ENCODE measurements around the gene UNC45B.
A peak's percentile ranks its signal among the peaks of the same experiment; 100 is the strongest.

UNC45B gene

DNA sequence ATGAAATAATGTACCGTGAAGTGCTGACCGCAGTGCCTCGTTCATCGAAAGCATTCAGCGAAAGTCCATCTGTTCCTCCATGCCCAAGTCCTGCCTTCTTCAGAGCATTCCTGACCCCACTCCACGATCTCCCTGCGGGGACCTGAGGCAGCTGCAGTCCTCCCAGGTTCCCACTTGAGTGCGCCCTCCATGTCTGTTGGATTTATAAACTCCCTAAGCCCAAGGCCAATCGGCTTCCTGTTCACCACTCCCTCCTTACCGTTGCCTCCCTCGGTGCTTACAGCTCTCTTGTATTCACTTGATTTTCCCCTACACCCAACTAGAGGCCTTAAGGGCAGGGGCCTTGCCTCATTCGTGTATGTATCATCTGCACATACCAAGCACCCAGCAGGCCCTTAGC, 30.8 kb upstream of the UNC45B start:
- H3K9ac ChIP-seq (ENCODE audit: low read length), result no peak overlapping the region
- H2AFZ ChIP-seq (ENCODE audit: low read depth, low read length, severe bottlenecking), result no peak overlapping the region
- H3K4me3 ChIP-seq (ENCODE audit: insufficient read depth, low read length, poor library complexity, severe bottlenecking), result no peak overlapping the region
- no peaks in the 10 kb centered on the region for H4K20me1 ChIP-seq (ENCODE audit: low read depth, low read length)
- H3K4me2 ChIP-seq (ENCODE audit: low read depth, low read length, poor library complexity, severe bottlenecking), result no peak overlapping the region
- no peaks in the 10 kb centered on the region for H3K27me3 ChIP-seq (ENCODE audit: low read length)
- TF ChIP-seq, protein P1, sequence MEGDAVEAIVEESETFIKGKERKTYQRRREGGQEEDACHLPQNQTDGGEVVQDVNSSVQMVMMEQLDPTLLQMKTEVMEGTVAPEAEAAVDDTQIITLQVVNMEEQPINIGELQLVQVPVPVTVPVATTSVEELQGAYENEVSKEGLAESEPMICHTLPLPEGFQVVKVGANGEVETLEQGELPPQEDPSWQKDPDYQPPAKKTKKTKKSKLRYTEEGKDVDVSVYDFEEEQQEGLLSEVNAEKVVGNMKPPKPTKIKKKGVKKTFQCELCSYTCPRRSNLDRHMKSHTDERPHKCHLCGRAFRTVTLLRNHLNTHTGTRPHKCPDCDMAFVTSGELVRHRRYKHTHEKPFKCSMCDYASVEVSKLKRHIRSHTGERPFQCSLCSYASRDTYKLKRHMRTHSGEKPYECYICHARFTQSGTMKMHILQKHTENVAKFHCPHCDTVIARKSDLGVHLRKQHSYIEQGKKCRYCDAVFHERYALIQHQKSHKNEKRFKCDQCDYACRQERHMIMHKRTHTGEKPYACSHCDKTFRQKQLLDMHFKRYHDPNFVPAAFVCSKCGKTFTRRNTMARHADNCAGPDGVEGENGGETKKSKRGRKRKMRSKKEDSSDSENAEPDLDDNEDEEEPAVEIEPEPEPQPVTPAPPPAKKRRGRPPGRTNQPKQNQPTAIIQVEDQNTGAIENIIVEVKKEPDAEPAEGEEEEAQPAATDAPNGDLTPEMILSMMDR (IDR thresholded peaks at IDR 0.05; ENCODE audit: insufficient read depth, low read length, poor library complexity, severe bottlenecking), result no peak
- no peak for TF ChIP-seq EZH2phosphoT487 (conservative IDR thresholded peaks at IDR 0.05; ENCODE audit: low read length)
- H3K9me3 ChIP-seq (ENCODE audit: insufficient read depth, low read length), result no peaks in the 10 kb centered on the region
- no peaks in the 10 kb centered on the region for H3K36me3 ChIP-seq (ENCODE audit: low read length)
- no peak overlapping the region for H3K27ac ChIP-seq (ENCODE audit: low read depth, low read length)
- H3K79me2 ChIP-seq (ENCODE audit: insufficient read depth, low read length), result peaks cover 39% of the 10 kb centered on the region
- no peaks in the 10 kb centered on the region for H3K9me2 ChIP-seq (replicated peaks; ENCODE audit: insufficient read depth, low read length)
- no peaks in the 10 kb centered on the region for H3F3A ChIP-seq (ENCODE audit: insufficient read depth)

DNA sequence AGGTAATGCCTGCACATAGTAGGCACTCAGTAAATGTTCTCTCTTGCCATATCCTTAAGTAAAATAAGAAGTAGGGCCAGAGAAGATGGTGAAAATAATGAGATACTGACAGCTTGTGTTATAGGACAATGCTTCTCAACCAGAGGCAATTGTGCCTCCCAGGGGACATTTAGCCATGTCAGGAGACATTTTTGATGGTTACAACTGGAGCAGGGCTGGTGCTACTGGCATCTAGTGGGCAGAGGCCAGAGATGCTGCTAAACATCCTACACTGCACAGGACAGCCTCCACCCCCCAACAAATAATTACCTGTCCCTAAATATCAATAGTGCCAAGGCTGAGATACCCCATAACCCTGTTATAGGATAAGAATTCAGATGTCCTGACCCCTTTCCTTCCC, 29.6 kb upstream of the UNC45B start:
- TF ChIP-seq EZH2phosphoT487 (conservative IDR thresholded peaks at IDR 0.05; ENCODE audit: low read length), result no peak
- TF ChIP-seq, protein P1 (IDR thresholded peaks at IDR 0.05; ENCODE audit: insufficient read depth, low read length, poor library complexity, severe bottlenecking), result peak; percentile 20

DNA sequence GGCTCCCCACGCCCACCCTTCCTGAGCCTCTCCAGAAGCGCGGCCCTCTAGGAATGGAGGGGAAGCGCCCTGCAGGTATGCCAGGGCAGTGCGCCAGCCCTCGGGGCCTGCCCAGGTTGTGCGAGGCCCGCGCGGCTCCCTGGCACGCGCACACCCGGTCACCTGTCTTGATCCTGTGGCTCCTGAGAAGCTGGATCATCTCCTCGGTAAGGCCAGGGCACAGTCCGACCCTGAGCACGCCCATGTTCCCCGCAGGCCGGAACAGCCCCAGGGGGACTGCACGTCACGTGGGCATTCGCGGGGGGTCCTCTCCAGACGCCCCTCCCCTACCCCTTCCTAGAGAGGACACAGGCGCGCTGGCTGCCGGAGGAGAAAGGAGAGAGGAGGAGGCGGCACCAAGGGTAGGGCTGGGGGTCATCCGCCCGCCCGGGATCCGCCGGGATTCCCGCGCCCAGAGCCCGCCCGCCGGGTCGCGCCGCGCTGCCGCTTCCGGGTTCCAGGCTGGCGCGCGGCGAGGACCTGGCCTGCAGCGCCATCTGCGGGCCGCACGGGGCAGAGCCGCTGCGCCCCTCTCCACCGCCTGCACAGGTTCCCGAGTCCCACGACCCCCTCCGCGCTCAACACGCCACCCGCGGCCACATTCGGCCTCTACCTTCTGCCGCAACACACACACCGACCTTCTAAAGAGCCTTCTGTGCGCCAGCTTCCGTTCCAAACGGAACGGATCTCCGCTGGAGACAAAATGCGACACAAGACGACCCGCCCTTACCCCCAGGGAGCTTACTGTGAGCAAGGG, 28.0 kb upstream of the UNC45B start, which contains the start of gene RAD51D:
TSS of gene RAD51D (minus strand) at position 491 of the 796 bp plus-strand sequence. CDS start at position 244, 247 bp downstream.
- Histone ChIP-seq H3K36me3 (ENCODE audit: low read length) (no peaks in the 10 kb centered on the region), H3K27ac (ENCODE audit: low read depth, low read length) (peak within 1 kb of the TSS; percentile 62), H3K4me2 (ENCODE audit: low read depth, low read length, poor library complexity, severe bottlenecking) (peak within 1 kb of the TSS; percentile 74), H4K20me1 (ENCODE audit: low read depth, low read length) (no peaks in the 10 kb centered on the region), H3F3A (ENCODE audit: insufficient read depth) (no peaks in the 10 kb centered on the region), H3K4me3 (ENCODE audit: insufficient read depth, low read length, poor library complexity, severe bottlenecking) (peak within 1 kb of the TSS; percentile 59), H3K9me3 (ENCODE audit: insufficient read depth, low read length) (no peaks in the 10 kb centered on the region), H3K79me2 (ENCODE audit: insufficient read depth, low read length) (peaks cover 29% of the 10 kb centered on the region), H3K9me2 (replicated peaks; ENCODE audit: insufficient read depth, low read length) (no peaks in the 10 kb centered on the region), H2AFZ (ENCODE audit: low read depth, low read length, severe bottlenecking) (peak within 1 kb of the TSS; percentile 98), H3K9ac (ENCODE audit: low read length) (peak within 1 kb of the TSS; percentile 72), H3K27me3 (ENCODE audit: low read length) (no peaks in the 10 kb centered on the region)
- TF ChIP-seq EZH2phosphoT487 (conservative IDR thresholded peaks at IDR 0.05; ENCODE audit: low read length), result no peak
- TF ChIP-seq, protein P1 (IDR thresholded peaks at IDR 0.05; ENCODE audit: insufficient read depth, low read length, poor library complexity, severe bottlenecking), result peak; percentile 64

More for the DNA sequence above, 29.6 kb upstream of the UNC45B start:
- no peak overlapping the region for H3K27ac ChIP-seq (ENCODE audit: low read depth, low read length)
- H3K79me2 ChIP-seq (ENCODE audit: insufficient read depth, low read length), result peaks cover 37% of the 10 kb centered on the region
- H3K9me3 ChIP-seq (ENCODE audit: insufficient read depth, low read length), result no peaks in the 10 kb centered on the region
- peak overlapping the region; percentile 74 for H3K4me2 ChIP-seq (ENCODE audit: low read depth, low read length, poor library complexity, severe bottlenecking)
- H3F3A ChIP-seq (ENCODE audit: insufficient read depth), result no peaks in the 10 kb centered on the region
- H3K9me2 ChIP-seq (replicated peaks; ENCODE audit: insufficient read depth, low read length), result no peaks in the 10 kb centered on the region
- H2AFZ ChIP-seq (ENCODE audit: low read depth, low read length, severe bottlenecking), result no peak overlapping the region
- H3K9ac ChIP-seq (ENCODE audit: low read length), result peak overlapping the region; percentile 72
- no peaks in the 10 kb centered on the region for H4K20me1 ChIP-seq (ENCODE audit: low read depth, low read length)
- H3K27me3 ChIP-seq (ENCODE audit: low read length), result no peaks in the 10 kb centered on the region
- no peak overlapping the region for H3K4me3 ChIP-seq (ENCODE audit: insufficient read depth, low read length, poor library complexity, severe bottlenecking)
- no peaks in the 10 kb centered on the region for H3K36me3 ChIP-seq (ENCODE audit: low read length)
